ENCODE measurements around the gene IBSP. TPM values are rescaled to one million over a fixed set of nuclear protein-coding genes. Genes with fewer than 3 reads are reported as not detected.

The IBSP gene
- total and polyA plus RNA-seq, 9 of the 15 experiments (the other 6 are each of a cell fraction or from before 2014, with no cell fraction given) = not detected

DNA sequence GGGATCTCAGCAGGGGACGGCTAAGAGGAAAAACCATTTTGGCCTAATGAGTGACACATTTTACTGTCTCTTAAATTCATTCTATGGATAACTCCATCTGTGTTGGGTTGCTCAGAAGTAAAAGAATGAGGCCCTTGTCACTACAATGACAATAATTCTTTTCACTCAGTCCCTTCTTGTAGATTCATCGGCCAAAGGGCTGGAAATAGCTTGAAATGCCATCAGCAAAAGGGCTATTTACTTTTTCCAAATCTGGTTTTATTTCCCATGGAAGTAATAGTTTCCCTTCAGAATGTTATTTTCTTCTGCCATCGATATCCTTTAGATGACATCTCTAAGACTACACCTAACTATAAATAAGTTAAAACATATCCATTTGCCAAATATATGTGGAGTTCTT, 40.8 kb downstream of the IBSP start (continued):
- TF ChIP-seq, protein P1, sequence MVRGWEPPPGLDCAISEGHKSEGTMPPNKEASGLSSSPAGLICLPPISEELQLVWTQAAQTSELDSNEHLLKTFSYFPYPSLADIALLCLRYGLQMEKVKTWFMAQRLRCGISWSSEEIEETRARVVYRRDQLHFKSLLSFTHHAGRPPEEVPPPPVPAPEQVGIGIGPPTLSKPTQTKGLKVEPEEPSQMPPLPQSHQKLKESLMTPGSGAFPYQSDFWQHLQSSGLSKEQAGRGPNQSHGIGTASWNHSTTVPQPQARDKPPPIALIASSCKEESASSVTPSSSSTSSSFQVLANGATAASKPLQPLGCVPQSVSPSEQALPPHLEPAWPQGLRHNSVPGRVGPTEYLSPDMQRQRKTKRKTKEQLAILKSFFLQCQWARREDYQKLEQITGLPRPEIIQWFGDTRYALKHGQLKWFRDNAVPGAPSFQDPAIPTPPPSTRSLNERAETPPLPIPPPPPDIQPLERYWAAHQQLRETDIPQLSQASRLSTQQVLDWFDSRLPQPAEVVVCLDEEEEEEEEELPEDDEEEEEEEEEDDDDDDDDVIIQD (CRISPR knock-in tag; IDR thresholded peaks at IDR 0.05) = no peak
- no peak for TF ChIP-seq ZFPM2 (CRISPR knock-in tag; IDR thresholded peaks at IDR 0.05)

DNA sequence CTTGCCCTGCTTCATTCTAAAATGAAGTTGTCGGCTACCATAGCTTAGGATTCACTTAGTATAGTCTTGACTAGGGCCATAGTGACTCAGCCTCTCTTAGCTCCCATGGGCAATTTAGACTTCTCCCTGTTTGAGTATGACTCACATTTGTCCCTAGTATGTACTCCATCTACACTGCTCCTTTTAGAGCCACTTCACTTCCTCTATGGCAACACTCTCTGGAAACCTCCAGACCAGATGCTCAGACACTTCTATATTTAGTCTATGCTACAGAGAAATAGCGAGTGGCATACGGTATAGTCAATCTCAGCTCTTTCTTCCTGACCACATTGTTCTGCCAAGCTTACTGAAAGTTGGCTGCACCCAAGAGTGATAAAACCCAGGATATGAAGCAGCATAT, 44.6 kb downstream of the IBSP start:
- Histone ChIP-seq H3K4me3 (no peak overlapping the region), H3K9ac (ENCODE audit: insufficient read depth in 1 of 2, low read depth in 2 of 2, low read length in 2 of 2) (no peak overlapping the region), H3K27ac (ENCODE audit: extremely low read depth, low read depth, low read length) (no peak overlapping the region), H2AFZ (ENCODE audit: low read depth, low read length) (no peak overlapping the region), H3K36me3 (ENCODE audit: control insufficient read depth, insufficient read depth, low read length) (no peaks in the 10 kb centered on the region), H3K9me1 (ENCODE audit: control insufficient read depth, insufficient read depth, low read length) (no peaks in the 10 kb centered on the region), H3K9me3 (replicated peaks; ENCODE audit: control insufficient read depth, insufficient read depth, low read depth, low read length) (no peaks in the 10 kb centered on the region), H4K20me1 (replicated peaks; ENCODE audit: control insufficient read depth, insufficient read depth, low read length) (no peaks in the 10 kb centered on the region; the same call in 1 of the 2 replicates), H3K4me1 (replicated peaks in 1 of 2; ENCODE audit: control insufficient read depth in 2 of 2, insufficient read depth in 2 of 2, low read length in 2 of 2) (no peaks in the 10 kb centered on the region), H3K4me2 (ENCODE audit: insufficient read depth, low read length) (no peak overlapping the region), H3K27me3 (ENCODE audit: control insufficient read depth in 2 of 2, insufficient read depth in 2 of 2, low read length in 2 of 2) (no peaks in the 10 kb centered on the region), H3K79me2 (ENCODE audit: control insufficient read depth, insufficient read depth, low read length) (no peaks in the 10 kb centered on the region)
- no TSS peak for BruUV-seq (replicated peaks)
- no peak for FAIRE-seq
- in situ Hi-C loops (cut with MboI) = loop anchor here (5.0 to 10.0 kb wide), 3 partner anchors 162 to 949 kb away; partner anchors contain the start of gene C4orf36
- DNase-seq (ENCODE audit: extremely low read depth in 1 of 4, low spot score in 3 of 4) = no peak
- ChIA-PET POLR2A (no interaction called here), CTCF (ENCODE audit: low intra/inter-chr PET ratio) (no interaction called here)
- 0% methylated on average over 3 of the region's 3 CpGs for WGBS (ENCODE audit: insufficient coverage, low coverage, missing lambda C conversion rate)
- intact Hi-C loops (cut with micrococcal nuclease) = no loop called here
- TF ChIP-seq JUNB (CRISPR knock-in tag; conservative IDR thresholded peaks at IDR 0.05) = no peak
- no peak for TF ChIP-seq ZFX (CRISPR knock-in tag; IDR thresholded peaks at IDR 0.05)
- no peak for TF ChIP-seq CAMTA2 (CRISPR knock-in tag; conservative IDR thresholded peaks at IDR 0.05)
- TF ChIP-seq CBX3 (IDR thresholded peaks at IDR 0.05; ENCODE audit: borderline replicate concordance in 1 of 2, low read length in 2 of 2) = no peak
- TF ChIP-seq ZKSCAN1 (IDR thresholded peaks at IDR 0.05; ENCODE audit: low read depth, low read length) = no peak
- no peak for ATAC-seq
